HepG2 (cell line): ENCODE results near the gene GPX5. TPM values are rescaled to one million over a fixed set of nuclear protein-coding genes. Genes with fewer than 3 reads are reported as not detected.

Source experiments
- DPF2 ChIP-seq: sonication (generic); formaldehyde crosslinking; IDR thresholded peaks from 2 replicates; pipeline ENCODE4 v1.4.0; 2020; ENCODE audit warnings: mild to moderate bottlenecking, low read depth, missing genetic modification reagents, borderline replicate concordance
- FOXO1 ChIP-seq: sonication (generic); formaldehyde crosslinking; IDR thresholded peaks from 2 replicates; pipeline ENCODE4 v1.4.0; 2020; ENCODE audit warnings: missing genetic modification reagents
- HMG20A ChIP-seq: IDR thresholded peaks from 2 replicates; pipeline ENCODE4 v1.6.1; 2016; ENCODE audit warnings: borderline replicate concordance
- IKZF5 ChIP-seq: IDR thresholded peaks from 2 replicates; pipeline ENCODE4 v1.6.1; 2018; ENCODE audit warnings: missing genetic modification reagents, mild to moderate bottlenecking, missing compliant biosample characterization
- JUND ChIP-seq: sonication (generic); formaldehyde crosslinking; IDR thresholded peaks from 2 replicates; pipeline ENCODE4 v1.8.0; 2022; ENCODE audit warnings: mild to moderate bottlenecking, missing genetic modification reagents
- MYC ChIP-seq: sonication (generic); formaldehyde crosslinking; IDR thresholded peaks from 2 replicates; pipeline ENCODE4 v1.9.0; 2021; ENCODE audit warnings: missing genetic modification reagents, borderline replicate concordance
- REPIN1 ChIP-seq: sonication (generic); formaldehyde crosslinking; IDR thresholded peaks from 2 replicates; pipeline ENCODE4 v1.8.0; 2022; ENCODE audit warnings: missing genetic modification reagents, low read depth, mild to moderate bottlenecking, borderline replicate concordance
- SPEN ChIP-seq: sonication (generic); formaldehyde crosslinking; IDR thresholded peaks from 2 replicates; pipeline ENCODE4 v1.5.1; 2020; ENCODE audit warnings: low read depth, mild to moderate bottlenecking, missing genetic modification reagents
- ZNF318 ChIP-seq: sonication (generic); formaldehyde crosslinking; IDR thresholded peaks from 2 replicates; pipeline ENCODE4 v1.4.0; 2020; ENCODE audit warnings: mild to moderate bottlenecking, missing genetic modification reagents
- ZNF432 ChIP-seq: sonication (generic); formaldehyde crosslinking; IDR thresholded peaks from 2 replicates; pipeline ENCODE4 v1.5.0; 2020; ENCODE audit warnings: missing genetic modification reagents, mild to moderate bottlenecking, borderline replicate concordance
- ZNF597 ChIP-seq: sonication (generic); formaldehyde crosslinking; IDR thresholded peaks from 2 replicates; pipeline ENCODE4 v1.5.0; 2020; ENCODE audit warnings: missing genetic modification reagents
- polyA plus RNA-seq, 8 experiments: library from polyadenylated mRNA; depleted of rRNA in 3 of 8; stranded (reverse) in 7 of 8; unstranded in 1 of 8; fragments of >200 nt; fragmentation: Illumina TruSeq in 4 of 8; extraction: Trizol in 4 of 8; gene quantifications; 2 replicates each; pipeline versions ENCODE4 v1.2.1 to v1.2.3, GENCODE V29; 2011 to 2016; ENCODE audit warnings: low read depth in 4 of 8, missing spikeins in 1 of 8, mixed read lengths in 1 of 8; ENCODE audit not compliant: insufficient read depth in 1 of 8
- total RNA-seq, 5 experiments: library from RNA; depleted of rRNA; stranded (reverse); fragments of >200 nt; fragmentation: Illumina TruSeq; extraction: Trizol; gene quantifications; 2 replicates each; pipeline ENCODE4 v1.2.3, GENCODE V29; 2016; ENCODE audit warnings: low read depth in 1 of 5
- TF ChIP-seq, protein P1 (sequence below): sonication (generic); formaldehyde crosslinking; IDR thresholded peaks from 2 replicates; pipeline ENCODE4 v1.4.0; 2020; ENCODE audit warnings: missing genetic modification reagents
- TF ChIP-seq, protein P2 (sequence below): sonication (generic); formaldehyde crosslinking; IDR thresholded peaks from 2 replicates; pipeline ENCODE4 v1.8.0; 2022; ENCODE audit warnings: missing genetic modification reagents, mild to moderate bottlenecking, inconsistent platforms, borderline replicate concordance
- TF ChIP-seq, protein P3 (sequence below): sonication (generic); formaldehyde crosslinking; conservative IDR thresholded peaks from 2 replicates; pipeline ENCODE4 v1.4.0; 2020; ENCODE audit warnings: missing genetic modification reagents

Gene GPX5
- total and polyA plus RNA-seq, 2 of the 13 experiments (the other 11 are each of a cell fraction or from before 2014, with no cell fraction given) = not detected

DNA sequence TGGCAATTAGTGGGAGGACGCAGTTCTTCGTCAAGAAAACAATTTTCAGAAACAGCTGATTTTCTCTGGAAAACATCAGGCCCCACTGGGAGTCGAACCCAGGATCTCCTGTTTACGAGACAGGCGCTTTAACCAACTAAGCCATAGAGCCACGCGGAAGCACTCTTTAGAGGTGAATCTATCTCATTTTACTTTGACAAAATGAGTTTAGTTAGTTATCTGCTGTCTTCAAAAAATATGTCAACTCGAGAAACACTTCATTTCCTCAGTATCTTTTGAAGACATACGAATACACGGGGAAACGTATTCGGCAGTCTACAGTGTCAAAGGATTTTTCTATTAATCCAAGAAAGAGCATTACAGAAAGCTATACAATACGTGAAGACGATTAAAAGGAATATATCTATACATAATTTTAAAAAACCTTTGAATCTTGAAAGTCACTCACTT lies 36.7 kb upstream of the GPX5 start (continued):
- TF ChIP-seq, protein P1, sequence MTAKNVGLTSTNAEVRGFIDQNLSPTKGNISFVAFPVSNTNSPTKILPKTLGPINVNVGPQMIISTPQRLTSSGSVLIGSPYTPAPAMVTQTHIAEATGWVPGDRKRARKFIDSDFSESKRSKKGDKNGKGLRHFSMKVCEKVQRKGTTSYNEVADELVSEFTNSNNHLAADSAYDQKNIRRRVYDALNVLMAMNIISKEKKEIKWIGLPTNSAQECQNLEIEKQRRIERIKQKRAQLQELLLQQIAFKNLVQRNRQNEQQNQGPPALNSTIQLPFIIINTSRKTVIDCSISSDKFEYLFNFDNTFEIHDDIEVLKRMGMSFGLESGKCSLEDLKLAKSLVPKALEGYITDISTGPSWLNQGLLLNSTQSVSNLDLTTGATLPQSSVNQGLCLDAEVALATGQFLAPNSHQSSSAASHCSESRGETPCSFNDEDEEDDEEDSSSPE (CRISPR knock-in tag) = no peak
- TF ChIP-seq ZNF432 (no peak), MYC (CRISPR knock-in tag) (no peak), SPEN (CRISPR knock-in tag) (no peak), FOXO1 (CRISPR knock-in tag) (peak; percentile 66; the same call in 1 of the 2 replicates), REPIN1 (CRISPR knock-in tag) (0 out of 2 replicates have a peak, but pooled peaks have one; percentile 20), JUND (CRISPR knock-in tag) (no peak), IKZF5 (CRISPR knock-in tag) (no peak), ZNF597 (no peak), DPF2 (CRISPR knock-in tag) (no peak), ZNF318 (no peak), HMG20A (CRISPR knock-in tag) (peak; percentile 41; the same call in 1 of the 2 replicates)
- TF ChIP-seq, protein P2, sequence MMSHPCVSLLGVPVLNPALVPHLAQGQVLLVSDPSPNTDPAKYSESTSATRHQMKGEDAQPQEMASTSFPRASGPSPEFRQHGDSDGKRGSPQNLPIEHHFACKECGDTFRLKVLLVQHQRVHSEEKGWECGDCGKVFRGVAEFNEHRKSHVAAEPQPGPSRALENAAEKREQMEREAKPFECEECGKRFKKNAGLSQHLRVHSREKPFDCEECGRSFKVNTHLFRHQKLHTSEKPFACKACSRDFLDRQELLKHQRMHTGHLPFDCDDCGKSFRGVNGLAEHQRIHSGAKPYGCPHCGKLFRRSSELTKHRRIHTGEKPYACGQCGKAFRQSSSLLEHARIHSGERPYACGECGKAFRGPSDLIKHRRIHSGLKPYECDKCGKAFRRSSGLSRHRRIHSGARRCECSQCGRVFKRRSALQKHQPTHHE = no peak
- TF ChIP-seq, protein P3, sequence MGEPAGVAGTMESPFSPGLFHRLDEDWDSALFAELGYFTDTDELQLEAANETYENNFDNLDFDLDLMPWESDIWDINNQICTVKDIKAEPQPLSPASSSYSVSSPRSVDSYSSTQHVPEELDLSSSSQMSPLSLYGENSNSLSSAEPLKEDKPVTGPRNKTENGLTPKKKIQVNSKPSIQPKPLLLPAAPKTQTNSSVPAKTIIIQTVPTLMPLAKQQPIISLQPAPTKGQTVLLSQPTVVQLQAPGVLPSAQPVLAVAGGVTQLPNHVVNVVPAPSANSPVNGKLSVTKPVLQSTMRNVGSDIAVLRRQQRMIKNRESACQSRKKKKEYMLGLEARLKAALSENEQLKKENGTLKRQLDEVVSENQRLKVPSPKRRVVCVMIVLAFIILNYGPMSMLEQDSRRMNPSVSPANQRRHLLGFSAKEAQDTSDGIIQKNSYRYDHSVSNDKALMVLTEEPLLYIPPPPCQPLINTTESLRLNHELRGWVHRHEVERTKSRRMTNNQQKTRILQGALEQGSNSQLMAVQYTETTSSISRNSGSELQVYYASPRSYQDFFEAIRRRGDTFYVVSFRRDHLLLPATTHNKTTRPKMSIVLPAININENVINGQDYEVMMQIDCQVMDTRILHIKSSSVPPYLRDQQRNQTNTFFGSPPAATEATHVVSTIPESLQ = no peak
